ENCODE measurements around the gene CDHR3.
"Not testable (repeated sequence)": the region's sequence is repeated elsewhere in the genome, so short reads cannot be mapped to it uniquely, and the experiment has no call there.

The CDHR3 gene

DNA sequence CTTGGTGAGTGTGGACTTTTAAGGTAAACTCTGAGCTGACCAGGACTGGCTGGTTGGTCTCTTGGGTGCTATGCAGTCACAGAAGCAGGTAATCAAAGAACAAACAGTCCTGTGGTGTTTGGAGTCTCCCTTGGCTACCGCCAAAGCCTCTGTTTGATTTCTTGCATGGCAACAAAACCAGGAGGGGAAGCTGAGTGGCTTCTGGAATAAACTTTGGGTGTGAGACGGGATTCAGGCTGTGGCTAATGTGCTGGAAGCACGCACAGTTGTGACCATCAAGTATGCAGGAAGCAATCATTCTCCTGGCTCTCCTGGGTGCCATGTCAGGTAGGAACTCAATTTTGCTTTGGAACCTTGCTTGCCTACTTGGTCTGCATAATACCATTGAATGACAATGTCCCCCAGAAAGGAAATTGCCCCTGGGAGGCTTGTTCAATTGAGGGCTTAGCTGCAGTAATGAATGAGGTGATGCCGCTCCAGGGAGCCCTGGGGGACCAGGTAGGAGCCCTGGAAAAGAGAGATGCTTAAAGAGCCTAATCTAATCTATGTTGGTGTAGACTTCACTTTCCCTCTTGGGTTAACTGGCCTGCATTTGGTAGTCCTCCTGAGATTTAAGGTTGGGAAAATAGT is at the start of gene CDHR3:
Gene CDHR3 (plus strand): TSS at position 227 of the 630 bp plus-strand sequence. CDS start 55 bp downstream, at position 282.
- DNase-seq (ENCODE audit: low spot score) = no peak

- DNase-seq (ENCODE audit: low spot score) = no peak
These were observed 49.1 kb upstream of the CDHR3 start for GRCh38 chr7:105913947-105914346.

DNA sequence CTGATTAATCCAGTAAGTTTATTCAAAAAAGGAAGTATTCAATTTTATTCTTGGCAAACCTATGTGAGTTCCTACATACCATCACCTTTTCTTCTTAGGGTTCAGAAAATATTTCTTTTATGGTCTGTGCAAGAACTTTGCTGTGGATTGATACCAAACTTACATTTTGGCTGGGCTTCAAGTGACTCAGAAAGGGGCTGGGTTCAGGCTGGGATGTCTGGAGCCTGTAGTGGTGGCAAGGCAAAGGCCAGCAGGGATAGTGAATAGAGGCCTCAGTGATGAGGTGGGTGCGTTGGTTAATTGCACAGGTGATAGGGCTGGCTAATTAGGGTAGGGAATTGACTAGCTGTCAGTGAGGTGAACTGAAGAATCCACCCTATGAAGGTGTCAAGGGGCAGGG is 46.5 kb upstream of the CDHR3 start:
- no peak for DNase-seq (ENCODE audit: low spot score)

DNA sequence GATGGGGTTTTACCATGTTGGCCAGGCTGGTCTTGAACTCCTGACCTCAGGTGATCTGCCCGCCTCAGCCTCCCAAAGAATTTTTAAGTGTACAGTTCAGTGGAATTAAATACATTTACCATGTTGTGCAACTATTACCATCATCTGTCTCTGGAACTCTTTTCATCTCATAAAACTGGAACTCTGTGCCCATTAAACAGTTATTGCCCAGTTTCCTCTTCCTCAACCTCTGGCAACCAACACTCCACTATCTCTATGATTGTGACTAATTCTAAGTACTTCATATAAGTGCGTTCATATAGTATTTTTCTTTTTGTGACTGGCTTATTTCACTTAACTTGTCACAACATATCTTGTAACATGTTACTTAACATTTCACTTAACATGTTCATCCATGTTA is 45.4 kb upstream of the CDHR3 start:
- DNase-seq (ENCODE audit: low spot score) = no peak

DNA sequence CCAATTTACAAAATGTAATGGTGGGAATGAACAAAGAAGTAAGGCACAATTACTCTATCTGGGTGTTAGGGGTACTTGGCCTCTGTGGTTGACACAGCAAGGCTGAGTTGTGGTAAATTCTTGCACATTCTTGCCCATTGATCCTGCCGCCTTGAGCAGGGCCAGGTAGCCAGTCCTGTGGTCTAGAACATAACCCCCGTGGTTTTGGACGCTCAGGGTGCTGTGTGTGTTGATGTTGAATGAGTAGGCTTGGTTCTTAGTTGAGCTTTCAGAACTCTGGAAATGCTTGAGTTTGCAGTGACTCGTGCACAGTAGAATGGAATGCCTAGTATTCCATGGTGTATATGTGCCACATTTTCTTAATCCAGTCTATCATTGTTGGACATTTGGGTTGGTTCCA is 42.3 kb upstream of the CDHR3 start:
- DNase-seq (ENCODE audit: low spot score) = no peak

DNA sequence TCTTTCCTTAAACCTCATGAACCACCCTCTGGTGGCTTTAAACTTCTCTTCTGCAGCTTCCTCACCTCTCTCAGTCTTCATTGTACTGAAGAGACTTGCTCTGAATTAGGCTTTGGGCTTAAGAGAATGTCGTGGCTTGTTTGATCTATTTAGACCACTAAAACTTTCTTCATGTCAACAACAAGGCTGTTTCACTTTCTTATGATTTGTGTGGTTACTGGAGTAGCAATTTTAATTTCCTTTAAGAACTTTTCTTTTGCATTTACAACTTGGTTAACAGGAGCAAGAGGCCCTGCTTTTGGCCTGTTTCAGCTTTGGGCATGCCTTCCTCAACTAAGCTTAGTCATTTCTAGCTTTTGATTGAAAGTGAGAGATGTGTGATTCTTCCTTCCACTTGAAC is 38.1 kb upstream of the CDHR3 start:
- no peak for DNase-seq (ENCODE audit: low spot score)

DNA sequence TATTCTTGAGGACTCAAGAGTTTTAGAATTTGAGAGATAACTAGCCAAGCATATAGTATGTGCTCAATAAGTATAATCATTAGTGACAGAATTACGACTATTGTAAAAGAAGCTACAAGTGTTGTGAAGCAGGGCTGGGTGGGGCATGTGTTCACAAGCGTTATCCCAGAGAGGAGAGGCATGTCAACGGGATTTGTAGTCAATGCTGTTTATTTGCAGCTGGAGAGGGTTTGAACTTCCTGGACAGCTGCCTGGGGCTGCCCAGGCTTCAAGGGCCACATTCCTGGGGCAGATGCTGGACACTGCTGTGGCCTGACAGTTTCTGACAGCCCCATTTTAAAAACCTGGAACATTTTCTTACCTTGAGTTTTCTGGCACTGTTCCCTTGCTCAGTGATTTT is 36.9 kb upstream of the CDHR3 start:
- DNase-seq (ENCODE audit: low spot score) = no peak

DNA sequence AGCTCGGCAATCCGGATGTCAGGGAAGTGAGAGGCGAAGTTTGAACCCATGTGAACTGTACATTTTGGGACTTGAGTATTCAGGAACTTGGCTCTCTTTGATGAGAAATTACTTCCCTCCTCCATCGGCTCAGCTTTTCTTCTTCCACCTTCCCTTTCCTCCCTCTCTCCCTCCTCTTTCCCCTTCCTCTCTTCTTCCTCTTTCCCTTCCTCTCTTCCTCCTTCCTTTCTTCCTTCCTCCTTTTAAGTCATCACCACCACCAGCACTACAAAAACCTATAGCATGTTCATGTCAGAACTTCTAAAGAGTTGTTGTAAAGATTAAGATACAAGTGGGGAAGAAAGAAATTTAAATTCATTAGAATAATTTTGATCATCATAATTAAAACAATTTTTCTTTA is 31.9 kb upstream of the CDHR3 start:
- no peak for DNase-seq (ENCODE audit: low spot score)

DNA sequence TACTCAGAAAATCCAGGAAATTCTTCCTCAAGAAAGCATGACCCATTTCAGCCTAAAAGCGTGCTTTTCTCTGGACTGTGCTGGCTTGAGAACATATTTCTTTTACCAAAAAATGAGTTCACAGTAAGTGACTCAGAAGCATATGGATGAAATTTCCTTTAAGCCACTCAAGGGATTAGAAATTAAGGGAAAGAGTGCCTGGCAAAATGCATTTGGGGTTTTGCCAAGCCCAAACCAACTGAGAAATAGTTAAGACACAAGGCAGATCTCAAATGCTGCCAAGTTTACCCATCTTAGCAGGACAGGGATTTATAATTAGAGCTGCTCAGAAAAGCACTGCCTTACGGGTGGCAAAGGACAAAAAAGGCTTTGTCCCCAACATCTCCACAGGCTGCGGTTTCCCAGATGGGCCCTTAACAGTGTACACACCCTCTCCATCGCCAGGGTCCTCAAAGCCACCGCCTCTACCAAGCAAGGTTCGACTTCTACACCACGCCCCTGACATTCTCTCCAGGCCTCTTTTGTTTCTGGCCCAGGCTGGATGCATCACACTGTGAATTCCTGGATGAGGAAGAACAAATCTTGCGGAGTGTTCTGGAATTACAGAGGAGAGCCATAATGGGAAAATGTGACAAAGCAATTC is 30.1 kb upstream of the CDHR3 start:
- no peak for DNase-seq (ENCODE audit: low spot score)

GRCh38 chr7:105934572-105935185 is 28.4 kb upstream of the CDHR3 start:
- peak; percentile 66 for DNase-seq (ENCODE audit: low spot score)

DNA sequence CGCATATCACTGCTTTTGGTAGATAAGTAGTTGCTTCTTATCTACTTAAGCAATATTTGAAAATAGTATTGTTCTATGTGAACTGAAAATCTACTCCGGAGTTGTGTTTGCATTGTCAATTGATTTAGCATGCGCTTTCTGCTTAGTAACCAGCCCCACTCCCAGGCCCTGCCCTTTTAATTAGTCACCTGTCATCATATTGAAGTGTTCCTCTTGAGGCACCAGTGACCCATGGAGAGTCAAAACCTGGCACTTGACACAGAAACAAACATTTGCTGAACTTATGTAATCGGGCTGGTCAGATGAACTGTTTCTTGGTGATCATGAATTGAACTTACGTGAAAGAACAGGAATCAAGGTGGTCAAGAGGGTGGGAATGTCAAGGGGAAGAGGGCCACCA is 27.8 kb upstream of the CDHR3 start:
- no peak for DNase-seq (ENCODE audit: low spot score)

GRCh38 chr7:105937411-105937810 is 25.7 kb upstream of the CDHR3 start:
- no peak for DNase-seq (ENCODE audit: low spot score)

GRCh38 chr7:105940109-105940508 is 23.0 kb upstream of the CDHR3 start:
- DNase-seq (ENCODE audit: low spot score) = no peak

DNA sequence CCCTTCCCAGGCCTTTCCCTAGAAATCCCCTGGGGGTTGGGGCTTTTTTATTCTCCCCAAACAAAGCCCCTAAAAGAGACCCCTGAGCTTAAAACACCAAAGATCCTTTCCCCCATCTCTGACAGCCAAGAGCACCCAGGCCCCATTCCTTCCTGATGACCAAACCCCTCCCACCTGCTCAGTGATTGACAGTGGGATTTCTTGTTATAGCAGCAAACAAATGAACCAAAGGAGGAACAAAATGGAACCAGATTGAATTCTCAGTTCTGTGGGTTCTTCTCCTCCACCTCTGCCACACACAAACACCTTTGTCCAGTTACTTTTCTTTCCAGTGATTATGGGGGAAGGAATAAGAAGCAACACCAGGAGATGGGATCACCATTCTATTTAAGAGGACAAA is 21.5 kb upstream of the CDHR3 start:
- no peak for DNase-seq (ENCODE audit: low spot score)

DNA sequence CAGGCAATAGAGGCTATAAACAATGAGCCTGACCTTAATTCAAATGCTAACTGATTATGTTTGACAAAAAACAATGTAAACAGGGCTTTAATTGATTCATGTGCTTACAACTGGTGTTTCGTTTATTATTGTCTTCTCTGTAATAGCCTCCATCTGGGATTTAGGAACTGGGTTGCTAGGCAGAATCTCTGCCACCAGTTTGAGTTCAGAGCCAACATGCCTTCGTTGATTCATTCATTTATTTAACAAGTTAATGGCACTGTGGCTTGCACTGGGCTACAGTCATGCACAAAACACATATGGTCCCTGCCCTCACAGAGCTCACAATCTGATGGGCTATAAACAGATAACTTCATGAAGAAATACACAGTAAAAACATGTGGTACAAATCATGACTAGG is 19.6 kb upstream of the CDHR3 start:
- DNase-seq (ENCODE audit: low spot score) = no peak

DNA sequence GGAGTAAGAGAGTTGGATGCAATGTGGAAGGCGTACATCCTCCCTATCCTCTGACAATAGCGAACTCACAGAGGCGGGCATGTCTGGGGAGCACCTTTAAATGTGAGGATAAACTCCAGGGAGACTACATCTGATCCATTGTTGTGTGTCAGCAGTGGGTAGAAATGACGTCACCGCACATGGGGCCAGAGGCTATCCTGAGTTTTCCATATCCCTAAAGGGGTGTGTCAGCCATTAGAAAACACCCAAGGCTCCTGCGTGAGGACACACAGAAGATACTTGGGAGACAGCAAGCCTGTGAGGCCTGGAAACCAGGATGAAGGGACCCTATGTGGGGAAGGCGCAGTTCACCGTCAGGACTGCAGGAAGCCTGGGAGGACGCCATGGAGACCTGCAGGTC is 17.2 kb upstream of the CDHR3 start:
- DNase-seq (ENCODE audit: low spot score) = no peak

DNA sequence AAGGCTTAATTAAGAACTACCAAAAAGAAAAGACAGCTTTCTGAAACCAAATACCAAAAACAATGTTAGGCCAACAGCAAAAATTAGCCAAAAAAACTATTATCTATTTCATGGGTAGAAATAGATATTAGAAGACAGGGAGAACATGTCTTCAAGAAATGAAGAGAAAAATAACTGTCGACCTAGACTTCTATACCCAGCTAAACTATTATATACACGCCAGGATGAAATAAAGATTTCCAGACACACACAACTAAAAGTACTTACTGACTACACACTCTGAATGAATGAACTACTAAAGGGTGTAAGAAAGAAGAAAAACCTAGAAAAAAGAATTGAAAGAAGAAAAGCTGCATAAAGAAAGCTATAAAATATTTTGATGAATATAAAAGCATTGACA is 11.5 kb upstream of the CDHR3 start:
- no peak for DNase-seq (ENCODE audit: low spot score)

DNA sequence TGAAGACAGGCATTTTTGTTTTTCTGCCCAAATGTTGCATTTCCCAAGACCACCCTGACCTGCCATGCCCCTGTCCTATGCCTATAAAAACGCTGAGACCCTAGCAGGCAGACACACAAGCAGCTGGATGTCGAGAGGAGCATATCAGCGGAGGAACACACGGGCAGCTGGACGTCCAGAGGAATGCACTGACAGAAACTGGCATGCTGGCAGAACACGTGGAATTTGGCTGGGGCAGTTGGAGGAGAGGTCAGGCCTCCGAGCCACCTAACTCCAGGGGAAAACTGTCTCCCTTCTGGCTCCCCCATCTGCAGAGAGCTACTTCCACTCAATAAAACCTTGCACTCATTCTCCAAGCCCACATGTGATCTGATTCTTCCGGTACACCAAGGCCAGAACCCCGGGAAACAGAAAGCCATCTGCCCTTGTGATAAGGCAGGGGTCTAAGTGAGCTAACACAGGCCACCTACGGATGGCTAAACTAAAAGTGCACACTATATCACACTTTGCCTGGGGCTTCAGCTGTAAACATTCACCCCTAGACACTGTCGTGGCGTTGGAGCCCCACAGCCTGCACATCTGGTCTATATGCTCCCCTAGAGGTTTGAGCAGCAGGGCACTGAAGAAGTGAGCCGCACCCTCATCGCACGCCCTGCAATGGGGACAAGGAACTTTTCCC is 10.0 kb upstream of the CDHR3 start:
- DNase-seq (ENCODE audit: low spot score) = no peak

DNA sequence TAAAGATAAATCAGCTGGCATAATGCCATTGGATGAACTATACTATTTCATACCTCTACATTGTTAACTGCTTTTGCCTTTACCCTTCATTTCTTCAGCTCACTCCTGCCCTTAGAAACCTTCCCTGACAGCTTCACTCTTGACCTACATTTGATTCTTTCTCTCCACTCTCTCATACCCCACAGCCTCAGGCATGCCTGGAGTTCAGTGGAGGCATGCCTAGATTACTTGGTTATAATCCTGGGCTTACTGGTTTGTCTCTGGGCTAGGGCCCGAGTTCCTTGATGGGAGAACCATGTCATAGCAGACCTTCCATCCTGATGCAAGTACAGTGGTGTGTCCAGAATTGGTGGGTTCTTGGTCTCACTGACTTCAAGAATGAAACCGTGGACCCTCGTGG is 8.4 kb upstream of the CDHR3 start:
- no peak for DNase-seq (ENCODE audit: low spot score)

GRCh38 chr7:105955651-105956466 is 7.2 kb upstream of the CDHR3 start:
- DNase-seq (ENCODE audit: low spot score) = not testable (repeated sequence)

- no peak for DNase-seq (ENCODE audit: low spot score)
These were observed 5.1 kb upstream of the CDHR3 start for GRCh38 chr7:105958012-105958411.

DNA sequence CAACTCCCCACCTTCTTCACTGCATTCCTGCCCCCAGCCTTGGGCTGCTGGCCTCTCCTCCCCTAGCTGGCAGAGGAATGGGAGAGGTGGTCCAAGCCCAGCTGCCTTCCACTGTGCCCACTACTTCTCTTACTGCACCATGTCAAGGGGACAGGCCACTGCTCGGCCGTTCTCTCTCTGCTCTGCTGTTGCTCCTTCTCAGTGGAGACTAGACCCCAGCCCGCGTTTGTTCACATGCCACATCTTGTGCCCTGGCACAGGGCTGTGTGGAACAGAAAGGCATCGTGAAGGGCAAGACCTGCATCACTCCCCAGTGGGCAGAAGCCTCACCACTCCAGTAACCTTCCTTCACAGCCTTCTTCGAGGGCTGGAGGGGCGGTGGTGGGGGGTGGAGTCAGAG is 711 bp upstream of the CDHR3 start:
- no peak for DNase-seq (ENCODE audit: low spot score)

Measured in NAMALWA (cell line).